H9 (cell line): ENCODE data around the gene PCSK2. TPM values are rescaled to one million over a fixed set of nuclear protein-coding genes. Genes with fewer than 3 reads are reported as not detected.

Experiments used
- DNase-seq: peaks from one replicate; pipeline ENCODE4 v3.0.0-alpha.2; 2017
- H2AFZ ChIP-seq: one replicate; pipeline ENCODE4 v1.6.1; 2013; ENCODE audit warnings: mild to moderate bottlenecking, low read length, control low read depth, moderate library complexity
- H2AK5ac ChIP-seq: 2 replicates; pipeline ENCODE4 v1.6.1; 2013; ENCODE audit warnings: low read length, control low read depth, mixed read lengths; ENCODE audit not compliant: insufficient read length
- H2BK120ac ChIP-seq: one replicate; pipeline ENCODE4 v1.6.1; 2013; ENCODE audit warnings: low read depth, mild to moderate bottlenecking, low read length, control low read depth, inconsistent platforms; ENCODE audit not compliant: poor library complexity, severe bottlenecking
- H2BK12ac ChIP-seq: 2 replicates; pipeline ENCODE4 v1.6.1; 2013; ENCODE audit warnings: low read length, control low read depth, mixed read lengths, low read depth; ENCODE audit not compliant: insufficient read length
- H2BK15ac ChIP-seq: 2 replicates; pipeline ENCODE4 v1.6.1; 2013; ENCODE audit warnings: low read depth, low read length, control low read depth
- H2BK20ac ChIP-seq: one replicate; pipeline ENCODE4 v1.6.1; 2013; ENCODE audit warnings: low read depth, mild to moderate bottlenecking, low read length, control low read depth, inconsistent platforms; ENCODE audit not compliant: poor library complexity, severe bottlenecking
- H2BK5ac ChIP-seq: 2 replicates; pipeline ENCODE4 v1.6.1; 2013; ENCODE audit warnings: low read length, control low read depth, mixed read lengths; ENCODE audit not compliant: insufficient read length
- H3K14ac ChIP-seq: 2 replicates; pipeline ENCODE4 v1.6.1; 2013; ENCODE audit warnings: low read length, control low read depth; ENCODE audit not compliant: insufficient read depth
- H3K18ac ChIP-seq: 2 replicates; pipeline ENCODE4 v1.6.1; 2013; ENCODE audit warnings: low read depth, mild to moderate bottlenecking, mixed read lengths, low read length, control low read depth; ENCODE audit not compliant: insufficient read length
- H3K23ac ChIP-seq: 2 replicates; pipeline ENCODE4 v1.6.1; 2013; ENCODE audit warnings: low read length, control low read depth, mixed read lengths, low read depth; ENCODE audit not compliant: insufficient read length
- H3K23me2 ChIP-seq: 2 replicates; pipeline ENCODE4 v1.6.1; 2013; ENCODE audit warnings: low read depth, mild to moderate bottlenecking, mixed read lengths, low read length, control low read depth; ENCODE audit not compliant: insufficient read length, poor library complexity, severe bottlenecking
- H3K27ac ChIP-seq: 2 replicates; pipeline ENCODE4 v1.5.1; 2013; ENCODE audit warnings: low read length, control low read depth, mixed read lengths, low read depth; ENCODE audit not compliant: insufficient read length
- H3K27me3 ChIP-seq: 2 replicates; pipeline ENCODE4 v1.6.1; 2013; ENCODE audit warnings: low read length, control low read depth, inconsistent platforms; ENCODE audit not compliant: insufficient read depth
- H3K4ac ChIP-seq: 2 replicates; pipeline ENCODE4 v1.6.1; 2013; ENCODE audit warnings: low read depth, mild to moderate bottlenecking, control low read depth, inconsistent platforms, low read length, moderate library complexity
- H3K4me1 ChIP-seq: 2 replicates; pipeline ENCODE4 v1.6.1; 2013; ENCODE audit warnings: low read length, control low read depth, inconsistent platforms; ENCODE audit not compliant: insufficient read depth
- H3K4me2 ChIP-seq: 2 replicates; pipeline ENCODE4 v1.6.1; 2013; ENCODE audit warnings: low read length, control low read depth, mixed read lengths; ENCODE audit not compliant: insufficient read length, insufficient read depth
- H3K56ac ChIP-seq: 2 replicates; pipeline ENCODE4 v1.6.1; 2013; ENCODE audit warnings: low read depth, mild to moderate bottlenecking, mixed read lengths, low read length, control low read depth; ENCODE audit not compliant: insufficient read length
- H3K79me1 ChIP-seq: 2 replicates; pipeline ENCODE4 v1.6.1; 2013; ENCODE audit warnings: low read depth, mild to moderate bottlenecking, moderate library complexity, low read length, control low read depth, inconsistent platforms; ENCODE audit not compliant: insufficient read depth, poor library complexity, severe bottlenecking
- H3K79me2 ChIP-seq: 2 replicates; pipeline ENCODE4 v1.6.1; 2013; ENCODE audit warnings: low read length, control low read depth, inconsistent platforms; ENCODE audit not compliant: insufficient read depth
- H3K9ac ChIP-seq: 2 replicates; pipeline ENCODE4 v1.6.1; 2013; ENCODE audit warnings: low read length, control low read depth, mixed read lengths; ENCODE audit not compliant: insufficient read length; ENCODE audit errors: extremely low read depth
- H3K9me3 ChIP-seq: one replicate; pipeline ENCODE4 v1.6.1; 2013; ENCODE audit warnings: low read depth, low read length, inconsistent platforms; ENCODE audit not compliant: control insufficient read depth
- H3T11ph ChIP-seq: one replicate; pipeline ENCODE4 v1.6.1; 2013; ENCODE audit warnings: mild to moderate bottlenecking, low read length, control low read depth, inconsistent platforms
- H4K20me1 ChIP-seq: one replicate; pipeline ENCODE4 v1.6.1; 2013; ENCODE audit not compliant: control insufficient read depth, insufficient read length, insufficient read depth
- H4K5ac ChIP-seq: 2 replicates; pipeline ENCODE4 v1.6.1; 2013; ENCODE audit warnings: low read depth, mild to moderate bottlenecking, mixed read lengths, low read length, control low read depth; ENCODE audit not compliant: insufficient read length
- H4K8ac ChIP-seq: replicated peaks from 2 replicates; pipeline ENCODE4 v1.6.1; 2013; ENCODE audit warnings: low read length, control low read depth, mixed read lengths, low read depth; ENCODE audit not compliant: insufficient read length
- H4K91ac ChIP-seq: 2 replicates; pipeline ENCODE4 v1.6.1; 2013; ENCODE audit warnings: low read depth, mild to moderate bottlenecking, moderate library complexity, mixed read lengths, low read length, control low read depth; ENCODE audit not compliant: insufficient read length
- H3K27ac Mint-ChIP-seq, 3 experiments: 2 replicates in 2 of 3; 3 replicates in 1 of 3; pipeline ENCODE4 v1.8.0; 2020 to 2021; ENCODE audit warnings: mixed read lengths in 3 of 3, mild to moderate bottlenecking in 1 of 3, moderate library complexity in 1 of 3
- H3K27me3 Mint-ChIP-seq: 2 replicates; pipeline ENCODE4 v1.8.0; 2021; ENCODE audit warnings: low read depth, mild to moderate bottlenecking, moderate library complexity, mixed read lengths
- H3K36me3 Mint-ChIP-seq, 3 experiments: 2 replicates in 2 of 3; 3 replicates in 1 of 3; pipeline ENCODE4 v1.8.0; 2020 to 2021; ENCODE audit warnings: low read depth in 3 of 3, mixed read lengths in 3 of 3; ENCODE audit not compliant: insufficient read depth in 1 of 3
- H3K4me1 Mint-ChIP-seq, 2 experiments: 2 replicates each; pipeline ENCODE4 v1.8.0; 2020; ENCODE audit warnings: mixed read lengths in 2 of 2
- H3K4me3 Mint-ChIP-seq, 2 experiments: 2 replicates in 1 of 2; 3 replicates in 1 of 2; pipeline ENCODE4 v1.8.0; 2020 to 2021; ENCODE audit warnings: mild to moderate bottlenecking in 2 of 2, mixed read lengths in 2 of 2, moderate library complexity in 1 of 2
- H3K9me3 Mint-ChIP-seq, 2 experiments: 2 replicates in 1 of 2; 3 replicates in 1 of 2; pipeline ENCODE4 v1.8.0; 2020; ENCODE audit warnings: mild to moderate bottlenecking in 2 of 2, mixed read lengths in 2 of 2, moderate library complexity in 1 of 2
- WGBS: extraction: QIAGEN DNeasy Blood & Tissue Kit; methylation state at CpG from one replicate; pipeline ENCODE4 v1.1.7; 2013; ENCODE audit warnings: missing lambda C conversion rate, low lambda C conversion rate, mixed read lengths; ENCODE audit not compliant: insufficient read length; ENCODE audit errors: extremely low coverage; 5-methylcytosine and 5-hydroxymethylcytosine counted together
- total RNA-seq: library from RNA; stranded (reverse); gene quantifications from 2 replicates; pipeline ENCODE4 v1.2.1, GENCODE V29; 2021
- TF ChIP-seq, protein P1 (sequence below): fragments of 200-600 bp; sonication (generic); conservative IDR thresholded peaks from 3 replicates; pipeline ENCODE4 v1.8.0; 2021; ENCODE audit warnings: antibody characterized with exemption, mild to moderate bottlenecking

PCSK2 gene
- total RNA-seq, 1 experiment from 2014 or later = 2.8 TPM

- no peaks in the 10 kb centered on the region for H3K9me3 Mint-ChIP-seq
- H2BK20ac ChIP-seq = no peak overlapping the region
Measured at GRCh38 chr20:17448071-17448470, 221.2 kb downstream of the PCSK2 start.

More at GRCh38 chr20:17448071-17448470, 221.2 kb downstream of the PCSK2 start:
- Mint-ChIP-seq H3K36me3 (no peaks in the 10 kb centered on the region), H3K4me1 (no peaks in the 10 kb centered on the region), H3K27ac (no peak overlapping the region), H3K4me3 (no peak overlapping the region), H3K27me3 (peaks cover 9% of the 10 kb centered on the region)
- TF ChIP-seq, protein P1, sequence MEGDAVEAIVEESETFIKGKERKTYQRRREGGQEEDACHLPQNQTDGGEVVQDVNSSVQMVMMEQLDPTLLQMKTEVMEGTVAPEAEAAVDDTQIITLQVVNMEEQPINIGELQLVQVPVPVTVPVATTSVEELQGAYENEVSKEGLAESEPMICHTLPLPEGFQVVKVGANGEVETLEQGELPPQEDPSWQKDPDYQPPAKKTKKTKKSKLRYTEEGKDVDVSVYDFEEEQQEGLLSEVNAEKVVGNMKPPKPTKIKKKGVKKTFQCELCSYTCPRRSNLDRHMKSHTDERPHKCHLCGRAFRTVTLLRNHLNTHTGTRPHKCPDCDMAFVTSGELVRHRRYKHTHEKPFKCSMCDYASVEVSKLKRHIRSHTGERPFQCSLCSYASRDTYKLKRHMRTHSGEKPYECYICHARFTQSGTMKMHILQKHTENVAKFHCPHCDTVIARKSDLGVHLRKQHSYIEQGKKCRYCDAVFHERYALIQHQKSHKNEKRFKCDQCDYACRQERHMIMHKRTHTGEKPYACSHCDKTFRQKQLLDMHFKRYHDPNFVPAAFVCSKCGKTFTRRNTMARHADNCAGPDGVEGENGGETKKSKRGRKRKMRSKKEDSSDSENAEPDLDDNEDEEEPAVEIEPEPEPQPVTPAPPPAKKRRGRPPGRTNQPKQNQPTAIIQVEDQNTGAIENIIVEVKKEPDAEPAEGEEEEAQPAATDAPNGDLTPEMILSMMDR = no peak
- Histone ChIP-seq H3K56ac (no peak overlapping the region), H4K5ac (no peak overlapping the region), H3K23me2 (no peaks in the 10 kb centered on the region), H4K8ac (no peak overlapping the region), H3K27ac (no peak overlapping the region), H3K4me1 (no peaks in the 10 kb centered on the region), H4K20me1 (no peaks in the 10 kb centered on the region), H3K27me3 (no peaks in the 10 kb centered on the region), H2BK5ac (no peak overlapping the region), H3K23ac (no peak overlapping the region), H3K4me2 (no peak overlapping the region), H2AFZ (no peak overlapping the region), H3T11ph (no peak overlapping the region), H2BK15ac (no peak overlapping the region), H3K9me3 (no peaks in the 10 kb centered on the region), H2BK12ac (no peak overlapping the region), H3K4ac (no peak overlapping the region), H3K18ac (no peak overlapping the region), H3K79me1 (no peaks in the 10 kb centered on the region), H3K9ac (no peak overlapping the region), H3K79me2 (no peaks in the 10 kb centered on the region), H2BK120ac (no peak overlapping the region), H2AK5ac (no peak overlapping the region), H4K91ac (no peak overlapping the region), H3K14ac (no peak overlapping the region)
- DNase-seq = no peak
- no CpG with 5 or more reads among the region's 2 CpGs for WGBS
